Measurements from ENCODE around the gene TMEM52B. TPM values are rescaled to one million over a fixed set of nuclear protein-coding genes. Genes with fewer than 3 reads are reported as not detected.
A peak's percentile ranks its signal among the peaks of the same experiment; 100 is the strongest.

TMEM52B gene
- total RNA-seq: 1 to 10 TPM in 1 of 6 donors, under 1 TPM in 1, not detected in 4; 0.28 to 2.2 TPM
- polyA plus RNA-seq: under 1 TPM in 1 of 2 donors, not detected in 1; 0.30 TPM

DNA sequence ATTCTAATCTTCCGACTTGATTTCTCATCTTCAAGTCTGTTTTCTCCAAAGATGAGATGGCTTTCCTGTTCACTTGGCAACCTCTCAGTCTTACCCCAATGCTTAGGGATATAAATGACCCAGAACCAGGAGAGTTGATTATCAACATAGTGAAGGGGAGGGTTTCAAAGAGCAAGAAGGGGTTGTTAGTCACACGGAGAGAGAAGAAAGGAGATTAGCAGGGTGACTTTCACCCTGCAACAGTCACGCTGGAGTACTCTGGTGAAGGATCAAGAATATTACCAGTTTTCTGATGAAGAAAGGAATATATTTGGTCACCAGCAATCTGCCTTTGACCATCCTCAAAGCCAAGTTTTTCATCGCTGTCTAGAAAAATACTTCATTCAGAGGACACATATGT is at the start of gene TMEM52B:
TMEM52B (plus strand) TSS at position 212 of the 400 bp plus-strand sequence. CDS start 543 bp downstream, outside the sequence.
- H3K9me3 ChIP-seq: no peaks in the 10 kb centered on the region

DNA sequence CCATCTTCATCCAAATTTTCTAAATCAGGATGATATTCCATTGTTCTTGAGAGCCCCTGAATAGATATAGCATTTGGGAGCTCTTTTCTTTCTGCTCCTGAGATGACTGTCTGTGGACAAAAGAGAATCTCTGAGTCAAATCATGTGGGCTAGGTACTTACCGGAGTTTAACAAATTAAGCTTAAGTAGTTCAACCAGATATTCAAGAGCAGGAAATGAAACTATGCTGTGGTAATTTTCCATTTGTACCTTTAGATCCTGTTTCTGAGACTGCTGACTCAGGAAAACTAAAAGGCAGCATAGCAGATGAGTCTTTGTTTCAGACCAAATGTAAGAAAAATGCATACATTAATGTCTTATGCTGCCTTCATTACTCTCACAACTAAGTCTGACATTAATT is 48.8 kb upstream of the TMEM52B start, which contains the start of gene CLEC7A:
CLEC7A (minus strand) TSS at position 158 of the 400 bp plus-strand sequence; CDS start at position 41, 117 bp downstream.
- DNase-seq (no peak), FAIRE-seq (no peak), ATAC-seq (peak in 2 of 4 donors; percentile 42 to 56)
- intact Hi-C loops (cut with DNase I): no loop called here
- no peaks in the 10 kb centered on the region for H3K36me3 ChIP-seq
- H3K27me3 ChIP-seq: no peaks in the 10 kb centered on the region
- H3K27ac ChIP-seq: peak within 1 kb of the TSS in 2 of 4 donors; percentile 48 to 62
- 61 to 71% methylated on average over 1 of the region's 1 CpG for WGBS, 2 donors
- no peaks in the 10 kb centered on the region for H3K4me1 ChIP-seq
- H3K9me3 ChIP-seq: no peaks in the 10 kb centered on the region
- TF ChIP-seq, protein P1, sequence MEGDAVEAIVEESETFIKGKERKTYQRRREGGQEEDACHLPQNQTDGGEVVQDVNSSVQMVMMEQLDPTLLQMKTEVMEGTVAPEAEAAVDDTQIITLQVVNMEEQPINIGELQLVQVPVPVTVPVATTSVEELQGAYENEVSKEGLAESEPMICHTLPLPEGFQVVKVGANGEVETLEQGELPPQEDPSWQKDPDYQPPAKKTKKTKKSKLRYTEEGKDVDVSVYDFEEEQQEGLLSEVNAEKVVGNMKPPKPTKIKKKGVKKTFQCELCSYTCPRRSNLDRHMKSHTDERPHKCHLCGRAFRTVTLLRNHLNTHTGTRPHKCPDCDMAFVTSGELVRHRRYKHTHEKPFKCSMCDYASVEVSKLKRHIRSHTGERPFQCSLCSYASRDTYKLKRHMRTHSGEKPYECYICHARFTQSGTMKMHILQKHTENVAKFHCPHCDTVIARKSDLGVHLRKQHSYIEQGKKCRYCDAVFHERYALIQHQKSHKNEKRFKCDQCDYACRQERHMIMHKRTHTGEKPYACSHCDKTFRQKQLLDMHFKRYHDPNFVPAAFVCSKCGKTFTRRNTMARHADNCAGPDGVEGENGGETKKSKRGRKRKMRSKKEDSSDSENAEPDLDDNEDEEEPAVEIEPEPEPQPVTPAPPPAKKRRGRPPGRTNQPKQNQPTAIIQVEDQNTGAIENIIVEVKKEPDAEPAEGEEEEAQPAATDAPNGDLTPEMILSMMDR (IDR thresholded peaks at IDR 0.05): no peak
- peak within 1 kb of the TSS in 1 of 4 donors; percentile 17 for H3K4me3 ChIP-seq

More for the DNA sequence above, at the start of gene TMEM52B:
- peaks cover 0 to 4% (median 0%) of the 10 kb centered on the region in 4 donors for H3K27me3 ChIP-seq
- WGBS, 2 donors: 58 to 59% methylated on average over 4 of the region's 4 CpGs
- no peak for FAIRE-seq
- DNase-seq: no peak
- ATAC-seq: no peak
- no peaks in the 10 kb centered on the region for H3K4me1 ChIP-seq
- TF ChIP-seq, protein P1 (IDR thresholded peaks at IDR 0.05): no peak
- H3K27ac ChIP-seq: no peak within 1 kb of the TSS
- no peak within 1 kb of the TSS for H3K4me3 ChIP-seq
- no peaks in the 10 kb centered on the region for H3K36me3 ChIP-seq
- intact Hi-C loops (cut with DNase I): no loop called here

DNA sequence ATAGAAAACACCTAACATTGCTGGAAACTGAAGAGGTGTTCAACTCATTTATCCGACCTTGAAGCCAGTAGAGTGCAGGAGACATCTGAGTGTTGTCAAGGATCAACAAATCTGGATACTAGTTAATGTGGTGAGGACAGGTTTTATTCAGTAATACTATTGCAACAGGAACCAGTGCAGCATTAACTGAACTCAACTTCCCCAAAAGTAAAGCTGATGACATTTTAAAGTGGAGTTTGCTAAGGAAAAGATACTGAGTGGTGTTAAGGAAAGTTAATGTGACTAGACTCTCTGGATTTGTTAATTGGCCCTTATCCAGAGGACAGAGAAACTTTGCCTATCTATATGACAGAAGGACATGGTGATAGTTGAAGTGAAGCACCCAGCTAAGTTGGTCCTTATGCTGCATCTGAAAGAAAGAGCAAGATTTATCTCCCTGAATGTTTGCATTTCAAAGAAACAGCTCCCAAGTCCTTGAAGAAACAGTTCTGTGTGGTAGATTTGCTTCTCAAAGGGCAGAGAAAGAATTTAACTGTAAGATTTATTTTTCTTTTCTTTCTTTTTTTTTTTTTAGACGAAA is 47.6 kb upstream of the TMEM52B start:
- FAIRE-seq (no peak), DNase-seq (no peak), ATAC-seq (peak in 2 of 4 donors; percentile 41 to 42)
- H3K9me3 ChIP-seq: no peaks in the 10 kb centered on the region
- H3K36me3 ChIP-seq: no peaks in the 10 kb centered on the region
- no peak overlapping the region for H3K4me3 ChIP-seq
- TF ChIP-seq, protein P1 (IDR thresholded peaks at IDR 0.05): no peak
- intact Hi-C loops (cut with DNase I): no loop called here
- peak overlapping the region in 1 of 4 donors; percentile 5 for H3K27ac ChIP-seq
- no peaks in the 10 kb centered on the region for H3K27me3 ChIP-seq
- 34 to 53% methylated on average over 2 of the region's 2 CpGs for WGBS, 2 donors
- H3K4me1 ChIP-seq: no peaks in the 10 kb centered on the region

DNA sequence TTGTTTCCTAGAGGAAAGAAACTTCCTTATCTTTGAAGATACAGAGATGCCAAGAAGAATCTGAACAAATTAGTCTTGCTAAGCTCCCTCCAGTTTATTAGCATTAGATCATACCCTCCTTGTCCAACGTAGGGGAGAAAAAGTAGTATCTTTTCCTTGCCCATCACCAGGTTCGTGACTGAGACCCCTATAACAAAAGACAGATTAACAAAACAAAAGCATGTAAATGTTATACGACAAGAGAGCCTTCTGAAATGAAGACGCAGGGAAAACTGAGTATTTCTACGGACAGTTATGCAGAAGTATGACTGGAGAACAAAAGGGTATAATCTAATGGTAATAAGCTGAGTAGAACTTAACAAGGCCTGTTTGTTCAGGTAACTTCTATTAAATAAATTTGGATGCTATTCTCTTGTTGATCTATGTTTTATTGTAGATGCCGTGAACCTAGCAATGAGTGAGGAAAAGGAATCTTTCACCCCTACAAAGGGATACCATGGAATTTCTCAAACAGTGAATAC is 45.9 kb upstream of the TMEM52B start:
- Histone ChIP-seq H3K4me1 (no peaks in the 10 kb centered on the region), H3K9me3 (no peaks in the 10 kb centered on the region), H3K27ac (no peak overlapping the region), H3K4me3 (no peak overlapping the region), H3K36me3 (no peaks in the 10 kb centered on the region), H3K27me3 (no peaks in the 10 kb centered on the region)
- WGBS, 2 donors: 65 to 70% methylated on average over 6 of the region's 6 CpGs
- TF ChIP-seq, protein P1 (IDR thresholded peaks at IDR 0.05): no peak
- ATAC-seq: no peak
- FAIRE-seq: no peak
- intact Hi-C loops (cut with DNase I): no loop called here
- DNase-seq: no peak

DNA sequence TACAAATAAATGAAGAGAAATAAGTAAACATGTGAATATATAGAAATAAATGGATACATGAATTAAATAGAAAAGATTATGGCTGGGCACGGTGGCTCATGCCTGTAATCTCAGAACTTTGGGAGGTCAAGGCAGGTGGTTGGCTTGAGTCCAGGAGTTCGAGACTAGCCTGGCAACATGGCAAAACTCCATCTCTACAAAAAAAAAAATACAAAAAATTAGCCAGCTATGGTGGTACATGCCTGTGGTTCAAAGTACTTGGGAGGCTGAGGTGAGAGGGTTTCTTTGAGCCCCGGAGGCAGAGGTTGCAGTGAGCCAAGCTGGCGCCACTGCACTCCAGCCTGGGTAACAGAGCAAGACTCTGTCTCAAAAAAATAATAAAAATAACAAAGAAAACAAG is 43.7 kb upstream of the TMEM52B start:
- FAIRE-seq (no peak), DNase-seq (no peak), ATAC-seq (no peak)
- H3K9me3 ChIP-seq: no peaks in the 10 kb centered on the region
- TF ChIP-seq, protein P1 (IDR thresholded peaks at IDR 0.05): no peak
- no peaks in the 10 kb centered on the region for H3K36me3 ChIP-seq
- no peaks in the 10 kb centered on the region for H3K27me3 ChIP-seq
- intact Hi-C loops (cut with DNase I): no loop called here
- H3K4me3 ChIP-seq: no peak overlapping the region
- H3K4me1 ChIP-seq: no peaks in the 10 kb centered on the region
- 49 to 55% methylated on average over 4 of the region's 4 CpGs for WGBS, 2 donors
- no peak overlapping the region for H3K27ac ChIP-seq
